Measurements from ENCODE around the gene APBA2. TPM values are rescaled to one million over a fixed set of nuclear protein-coding genes. Genes with fewer than 3 reads are reported as not detected.

Gene APBA2
- total and polyA plus RNA-seq, 10 of the 15 experiments (the other 5 are each of a cell fraction or from before 2014, with no cell fraction given), result 0.06 to 0.26 (median 0.07) TPM; not detected in 7

GRCh38 chr15:29037997-29038705 is 152.4 kb downstream of the APBA2 start (continued):
- TF ChIP-seq, protein P1, sequence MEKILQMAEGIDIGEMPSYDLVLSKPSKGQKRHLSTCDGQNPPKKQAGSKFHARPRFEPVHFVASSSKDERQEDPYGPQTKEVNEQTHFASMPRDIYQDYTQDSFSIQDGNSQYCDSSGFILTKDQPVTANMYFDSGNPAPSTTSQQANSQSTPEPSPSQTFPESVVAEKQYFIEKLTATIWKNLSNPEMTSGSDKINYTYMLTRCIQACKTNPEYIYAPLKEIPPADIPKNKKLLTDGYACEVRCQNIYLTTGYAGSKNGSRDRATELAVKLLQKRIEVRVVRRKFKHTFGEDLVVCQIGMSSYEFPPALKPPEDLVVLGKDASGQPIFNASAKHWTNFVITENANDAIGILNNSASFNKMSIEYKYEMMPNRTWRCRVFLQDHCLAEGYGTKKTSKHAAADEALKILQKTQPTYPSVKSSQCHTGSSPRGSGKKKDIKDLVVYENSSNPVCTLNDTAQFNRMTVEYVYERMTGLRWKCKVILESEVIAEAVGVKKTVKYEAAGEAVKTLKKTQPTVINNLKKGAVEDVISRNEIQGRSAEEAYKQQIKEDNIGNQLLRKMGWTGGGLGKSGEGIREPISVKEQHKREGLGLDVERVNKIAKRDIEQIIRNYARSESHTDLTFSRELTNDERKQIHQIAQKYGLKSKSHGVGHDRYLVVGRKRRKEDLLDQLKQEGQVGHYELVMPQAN (conservative IDR thresholded peaks at IDR 0.05), result no peak
- TF ChIP-seq, protein P2, sequence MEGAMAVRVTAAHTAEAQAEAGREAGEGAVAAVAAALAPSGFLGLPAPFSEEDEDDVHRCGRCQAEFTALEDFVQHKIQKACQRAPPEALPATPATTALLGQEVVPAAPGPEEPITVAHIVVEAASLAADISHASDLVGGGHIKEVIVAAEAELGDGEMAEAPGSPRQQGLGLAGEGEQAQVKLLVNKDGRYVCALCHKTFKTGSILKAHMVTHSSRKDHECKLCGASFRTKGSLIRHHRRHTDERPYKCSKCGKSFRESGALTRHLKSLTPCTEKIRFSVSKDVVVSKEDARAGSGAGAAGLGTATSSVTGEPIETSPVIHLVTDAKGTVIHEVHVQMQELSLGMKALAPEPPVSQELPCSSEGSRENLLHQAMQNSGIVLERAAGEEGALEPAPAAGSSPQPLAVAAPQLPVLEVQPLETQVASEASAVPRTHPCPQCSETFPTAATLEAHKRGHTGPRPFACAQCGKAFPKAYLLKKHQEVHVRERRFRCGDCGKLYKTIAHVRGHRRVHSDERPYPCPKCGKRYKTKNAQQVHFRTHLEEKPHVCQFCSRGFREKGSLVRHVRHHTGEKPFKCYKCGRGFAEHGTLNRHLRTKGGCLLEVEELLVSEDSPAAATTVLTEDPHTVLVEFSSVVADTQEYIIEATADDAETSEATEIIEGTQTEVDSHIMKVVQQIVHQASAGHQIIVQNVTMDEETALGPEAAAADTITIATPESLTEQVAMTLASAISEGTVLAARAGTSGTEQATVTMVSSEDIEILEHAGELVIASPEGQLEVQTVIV (IDR thresholded peaks at IDR 0.05; ENCODE audit: borderline replicate concordance, partially characterized antibody), result no peak
- TF ChIP-seq ZNF622 (IDR thresholded peaks at IDR 0.05) (no peak), BCL3 (IDR thresholded peaks at IDR 0.05; ENCODE audit: borderline replicate concordance, insufficient read depth, low read depth, low read length, poor library complexity, severe bottlenecking) (no peak)
